ENCODE data around the gene GBP3. TPM values are rescaled to one million over a fixed set of nuclear protein-coding genes. Genes with fewer than 3 reads are reported as not detected.
"Not testable (repeated sequence)": the region's sequence is repeated elsewhere in the genome, so short reads cannot be mapped to it uniquely, and the experiment has no call there.

The GBP3 gene
- total RNA-seq, 2 donors from 2014 or later: not detected

GRCh38 chr1:89035080-89035479 is 12.4 kb upstream of the GBP3 start:
- peaks cover 5% of the 10 kb centered on the region for H3K27me3 Mint-ChIP-seq (ENCODE audit: insufficient read depth)
- Histone ChIP-seq H3K27me3 (ENCODE audit: control insufficient read depth, insufficient read depth, low read length, poor library complexity, severe bottlenecking) (no peaks in the 10 kb centered on the region), H3K27ac (ENCODE audit: low read depth, low read length) (no peak overlapping the region), H3K36me3 (ENCODE audit: control insufficient read depth, insufficient read depth, low read length) (no peaks in the 10 kb centered on the region), H3K9me3 (ENCODE audit: control insufficient read depth, low read length) (peaks cover 10% of the 10 kb centered on the region), H3K9ac (ENCODE audit: extremely low read depth, low read length, poor library complexity, severe bottlenecking) (no peak overlapping the region), H3K4me3 (ENCODE audit: low read length) (no peak overlapping the region), H3K4me1 (ENCODE audit: control insufficient read depth, insufficient read depth, low read length) (no peaks in the 10 kb centered on the region)
- H3K9me3 Mint-ChIP-seq: peaks cover 25% of the 10 kb centered on the region
- no peak for TF ChIP-seq CTCF (conservative IDR thresholded peaks at IDR 0.05)
- no peak for DNase-seq
- no peak overlapping the region for H3K27ac Mint-ChIP-seq
- no peaks in the 10 kb centered on the region for H3K36me3 Mint-ChIP-seq (ENCODE audit: low read depth)
- H3K4me3 Mint-ChIP-seq: no peak overlapping the region
- H3K4me1 Mint-ChIP-seq: no peaks in the 10 kb centered on the region
- 93% methylated on average over 1 of the region's 1 CpG; no CpG with 5 or more reads in 1 of the 2 experiments for WGBS, 2 experiments (ENCODE audit: insufficient coverage in 1 of 2, insufficient read length in 1 of 2)

- H3K4me1 Mint-ChIP-seq; DNase-seq; H3K9me3 ChIP-seq (ENCODE audit: control insufficient read depth, low read length); H3K9ac ChIP-seq (ENCODE audit: extremely low read depth, low read length, poor library complexity, severe bottlenecking); H3K4me3 ChIP-seq (ENCODE audit: low read length); H3K27me3 Mint-ChIP-seq (ENCODE audit: insufficient read depth); H3K36me3 ChIP-seq (ENCODE audit: control insufficient read depth, insufficient read depth, low read length); H3K27ac Mint-ChIP-seq; H3K27ac ChIP-seq (ENCODE audit: low read depth, low read length); H3K4me3 Mint-ChIP-seq; H3K4me1 ChIP-seq (ENCODE audit: control insufficient read depth, insufficient read depth, low read length); H3K36me3 Mint-ChIP-seq (ENCODE audit: low read depth); H3K27me3 ChIP-seq (ENCODE audit: control insufficient read depth, insufficient read depth, low read length, poor library complexity, severe bottlenecking): not testable (repeated sequence)
- peaks cover 30% of the 10 kb centered on the region for H3K9me3 Mint-ChIP-seq
- WGBS, 2 experiments (ENCODE audit: insufficient coverage in 1 of 2, insufficient read length in 1 of 2): 91 to 92% methylated on average over 5 of the region's 5 CpGs
Measured at GRCh38 chr1:89034004-89034403, 11.3 kb upstream of the GBP3 start.

GRCh38 chr1:89029051-89029450 is 6.4 kb upstream of the GBP3 start:
- H3K27ac ChIP-seq (ENCODE audit: low read depth, low read length); H3K4me1 ChIP-seq (ENCODE audit: control insufficient read depth, insufficient read depth, low read length); H3K27ac Mint-ChIP-seq; H3K36me3 Mint-ChIP-seq (ENCODE audit: low read depth); H3K27me3 Mint-ChIP-seq (ENCODE audit: insufficient read depth); H3K4me3 ChIP-seq (ENCODE audit: low read length); H3K9ac ChIP-seq (ENCODE audit: extremely low read depth, low read length, poor library complexity, severe bottlenecking); H3K36me3 ChIP-seq (ENCODE audit: control insufficient read depth, insufficient read depth, low read length); H3K27me3 ChIP-seq (ENCODE audit: control insufficient read depth, insufficient read depth, low read length, poor library complexity, severe bottlenecking); H3K9me3 ChIP-seq (ENCODE audit: control insufficient read depth, low read length); DNase-seq; H3K4me1 Mint-ChIP-seq; H3K4me3 Mint-ChIP-seq: not testable (repeated sequence)
- peaks cover 18% of the 10 kb centered on the region for H3K9me3 Mint-ChIP-seq
- 96% methylated on average over 2 of the region's 2 CpGs; no CpG with 5 or more reads in 1 of the 2 experiments for WGBS, 2 experiments (ENCODE audit: insufficient coverage in 1 of 2, insufficient read length in 1 of 2)

- peaks cover 13% of the 10 kb centered on the region for H3K9me3 Mint-ChIP-seq
- H3K27ac ChIP-seq (ENCODE audit: low read depth, low read length): no peak overlapping the region
- H3K4me1 Mint-ChIP-seq: peaks cover 14% of the 10 kb centered on the region
- no peak for TF ChIP-seq CTCF (conservative IDR thresholded peaks at IDR 0.05)
- H3K4me3 ChIP-seq (ENCODE audit: low read length): no peak overlapping the region
- no peak overlapping the region for H3K9ac ChIP-seq (ENCODE audit: extremely low read depth, low read length, poor library complexity, severe bottlenecking)
- H3K4me3 Mint-ChIP-seq: no peak overlapping the region
- 83 to 91% methylated on average over 3 of the region's 3 CpGs for WGBS, 2 experiments (ENCODE audit: insufficient coverage in 1 of 2, insufficient read length in 1 of 2)
- H3K27me3 ChIP-seq (ENCODE audit: control insufficient read depth, insufficient read depth, low read length, poor library complexity, severe bottlenecking): no peaks in the 10 kb centered on the region
- H3K9me3 ChIP-seq (ENCODE audit: control insufficient read depth, low read length): no peaks in the 10 kb centered on the region
- no peak for DNase-seq
- H3K36me3 Mint-ChIP-seq (ENCODE audit: low read depth): no peaks in the 10 kb centered on the region
- H3K27ac Mint-ChIP-seq: no peak overlapping the region
- H3K4me1 ChIP-seq (ENCODE audit: control insufficient read depth, insufficient read depth, low read length): no peaks in the 10 kb centered on the region
- peaks cover 2% of the 10 kb centered on the region for H3K27me3 Mint-ChIP-seq (ENCODE audit: insufficient read depth)
- no peaks in the 10 kb centered on the region for H3K36me3 ChIP-seq (ENCODE audit: control insufficient read depth, insufficient read depth, low read length)
Measured at GRCh38 chr1:89025928-89026327, 3.3 kb upstream of the GBP3 start.

Data from endodermal cell (in vitro differentiated cells).